Immature natural killer cell (primary cell): ENCODE results near the gene UTP3. TPM values are rescaled to one million over a fixed set of nuclear protein-coding genes. Genes with fewer than 3 reads are reported as not detected.
A peak's percentile ranks its signal among the peaks of the same experiment; 100 is the strongest.
"Not testable (repeated sequence)": the region's sequence is repeated elsewhere in the genome, so short reads cannot be mapped to it uniquely, and the experiment has no call there.

Experiments used
- DNase-seq, 3 donors: peaks; one replicate each; pipeline ENCODE4 v3.0.0; 2022; ENCODE audit warnings: mixed read lengths in 1 of 3
- H3K27ac Mint-ChIP-seq, 6 donors: one replicate each; pipeline ENCODE4 v1.8.0; 2020; ENCODE audit warnings: mixed read lengths in 6 of 6, mild to moderate bottlenecking in 5 of 6, inconsistent platforms in 4 of 6, moderate library complexity in 3 of 6
- H3K27me3 Mint-ChIP-seq, 3 donors: one replicate each; pipeline ENCODE4 v1.8.0; 2020 to 2021; ENCODE audit warnings: low read depth in 3 of 3, mild to moderate bottlenecking in 3 of 3, mixed read lengths in 3 of 3, moderate library complexity in 3 of 3, inconsistent platforms in 1 of 3
- H3K36me3 Mint-ChIP-seq, 3 donors: one replicate each; pipeline ENCODE4 v1.8.0; 2020; ENCODE audit warnings: mixed read lengths in 3 of 3, inconsistent platforms in 2 of 3, mild to moderate bottlenecking in 2 of 3
- H3K4me1 Mint-ChIP-seq, 2 donors: one replicate each; pipeline ENCODE4 v1.8.0; 2020; ENCODE audit warnings: inconsistent platforms in 2 of 2, mild to moderate bottlenecking in 2 of 2, mixed read lengths in 2 of 2, moderate library complexity in 1 of 2
- H3K4me3 Mint-ChIP-seq, 5 donors: one replicate each; pipeline ENCODE4 v1.8.0; 2020; ENCODE audit warnings: mild to moderate bottlenecking in 5 of 5, mixed read lengths in 5 of 5, inconsistent platforms in 3 of 5, moderate library complexity in 3 of 5
- H3K9me3 Mint-ChIP-seq, 6 donors: one replicate each; pipeline ENCODE4 v1.8.0; 2020; ENCODE audit warnings: mild to moderate bottlenecking in 6 of 6, mixed read lengths in 6 of 6, inconsistent platforms in 4 of 6, moderate library complexity in 3 of 6
- polyA plus RNA-seq, 3 donors: library from polyadenylated mRNA; unstranded; fragments of 300-500 nt; fragmentation: Illumina TruSeq; gene quantifications; one replicate each; pipeline ENCODE4 v1.2.3, GENCODE V29; 2021

The UTP3 gene
- polyA plus RNA-seq: 10 to 100 TPM in 1 of 3 donors, 1 to 10 TPM in 2; 6.2 to 17.6 (median 6.4) TPM

- H3K9me3 Mint-ChIP-seq: no peaks in the 10 kb centered on the region
- peaks cover 4 to 11% (median 9%) of the 10 kb centered on the region in 3 donors for H3K27me3 Mint-ChIP-seq
- H3K27ac Mint-ChIP-seq: peak within 1 kb of the TSS; percentile 91 to 98 (median 97)
- peaks cover 0 to 3% (median 0%) of the 10 kb centered on the region in 3 donors for H3K36me3 Mint-ChIP-seq
- peak within 1 kb of the TSS; percentile 89 to 99 (median 96) for H3K4me3 Mint-ChIP-seq
- H3K4me1 Mint-ChIP-seq: peaks cover 39 to 42% of the 10 kb centered on the region in 2 donors
- DNase-seq: peak; percentile 90
These were observed at the start of gene UTP3 for GRCh38 chr4:70687821-70688794. UTP3 (plus strand) TSS chr4:70688532; CDS start chr4:70688678, 146 bp downstream.

GRCh38 chr4:70640192-70640591, 48.1 kb upstream of the UTP3 start:
- no peaks in the 10 kb centered on the region for H3K36me3 Mint-ChIP-seq
- no peak for DNase-seq
- H3K4me3 Mint-ChIP-seq: no peak overlapping the region
- no peaks in the 10 kb centered on the region for H3K4me1 Mint-ChIP-seq
- H3K27ac Mint-ChIP-seq: no peak overlapping the region
- no peaks in the 10 kb centered on the region for H3K9me3 Mint-ChIP-seq
- peaks cover 2% of the 10 kb centered on the region in 3 donors for H3K27me3 Mint-ChIP-seq

- H3K9me3 Mint-ChIP-seq, DNase-seq, H3K4me1 Mint-ChIP-seq, H3K27me3 Mint-ChIP-seq, H3K36me3 Mint-ChIP-seq, H3K4me3 Mint-ChIP-seq, H3K27ac Mint-ChIP-seq: not testable (repeated sequence)
These were observed 37.6 kb upstream of the UTP3 start for GRCh38 chr4:70650741-70651140.

GRCh38 chr4:70651864-70652506, 36.3 kb upstream of the UTP3 start:
- DNase-seq: peak; percentile 7 to 28 (median 26)
- no peaks in the 10 kb centered on the region for H3K9me3 Mint-ChIP-seq
- H3K4me1 Mint-ChIP-seq: no peaks in the 10 kb centered on the region
- peaks cover 0 to 6% (median 3%) of the 10 kb centered on the region in 3 donors for H3K27me3 Mint-ChIP-seq
- no peaks in the 10 kb centered on the region for H3K36me3 Mint-ChIP-seq
- H3K27ac Mint-ChIP-seq: no peak overlapping the region
- no peak overlapping the region for H3K4me3 Mint-ChIP-seq

GRCh38 chr4:70654605-70655011, 33.7 kb upstream of the UTP3 start:
- H3K36me3 Mint-ChIP-seq: no peaks in the 10 kb centered on the region
- no peak overlapping the region for H3K27ac Mint-ChIP-seq
- H3K4me1 Mint-ChIP-seq: no peaks in the 10 kb centered on the region
- peaks cover 0 to 4% (median 3%) of the 10 kb centered on the region in 3 donors for H3K27me3 Mint-ChIP-seq
- no peaks in the 10 kb centered on the region for H3K9me3 Mint-ChIP-seq
- no peak for DNase-seq
- H3K4me3 Mint-ChIP-seq: no peak overlapping the region

GRCh38 chr4:70657326-70657725, 31.0 kb upstream of the UTP3 start:
- no peak overlapping the region for H3K4me3 Mint-ChIP-seq
- no peak overlapping the region for H3K27ac Mint-ChIP-seq
- no peaks in the 10 kb centered on the region for H3K36me3 Mint-ChIP-seq
- peaks cover 0 to 3% (median 1%) of the 10 kb centered on the region in 3 donors for H3K27me3 Mint-ChIP-seq
- no peaks in the 10 kb centered on the region for H3K4me1 Mint-ChIP-seq
- no peaks in the 10 kb centered on the region for H3K9me3 Mint-ChIP-seq
- no peak for DNase-seq

- no peaks in the 10 kb centered on the region for H3K36me3 Mint-ChIP-seq
- peaks cover 0 to 3% (median 1%) of the 10 kb centered on the region in 3 donors for H3K27me3 Mint-ChIP-seq
- H3K4me3 Mint-ChIP-seq: no peak overlapping the region
- H3K27ac Mint-ChIP-seq: no peak overlapping the region
- no peaks in the 10 kb centered on the region for H3K9me3 Mint-ChIP-seq
- H3K4me1 Mint-ChIP-seq: no peaks in the 10 kb centered on the region
- no peak for DNase-seq
These were observed 29.9 kb upstream of the UTP3 start for GRCh38 chr4:70658418-70658817.

GRCh38 chr4:70660106-70660505, 28.2 kb upstream of the UTP3 start:
- Mint-ChIP-seq H3K27ac (no peak overlapping the region), H3K4me3 (no peak overlapping the region), H3K36me3 (no peaks in the 10 kb centered on the region), H3K9me3 (no peaks in the 10 kb centered on the region), H3K4me1 (no peaks in the 10 kb centered on the region), H3K27me3 (peaks cover 0 to 2% (median 1%) of the 10 kb centered on the region in 3 donors)
- DNase-seq: no peak

- not testable (repeated sequence) for H3K36me3 Mint-ChIP-seq, H3K27me3 Mint-ChIP-seq, H3K27ac Mint-ChIP-seq, DNase-seq, H3K4me1 Mint-ChIP-seq, H3K4me3 Mint-ChIP-seq, H3K9me3 Mint-ChIP-seq
These were observed 26.9 kb upstream of the UTP3 start for GRCh38 chr4:70661309-70661922.

GRCh38 chr4:70666369-70666768, 22.0 kb upstream of the UTP3 start, which contains the start of gene JCHAIN:
JCHAIN (minus strand) TSS chr4:70666508; CDS start chr4:70666490, 18 bp downstream.
- no peak for DNase-seq
- Mint-ChIP-seq H3K4me1 (no peaks in the 10 kb centered on the region), H3K27ac (no peak within 1 kb of the TSS), H3K27me3 (peaks cover 0 to 4% (median 0%) of the 10 kb centered on the region in 3 donors), H3K36me3 (no peaks in the 10 kb centered on the region), H3K4me3 (no peak within 1 kb of the TSS), H3K9me3 (no peaks in the 10 kb centered on the region)

GRCh38 chr4:70667740-70668535, 20.4 kb upstream of the UTP3 start:
- no peak overlapping the region for H3K4me3 Mint-ChIP-seq

GRCh38 chr4:70670332-70671014, 17.9 kb upstream of the UTP3 start:
- H3K27me3 Mint-ChIP-seq: peaks cover 0 to 7% (median 0%) of the 10 kb centered on the region in 3 donors
- H3K4me3 Mint-ChIP-seq: no peak overlapping the region
- no peak for DNase-seq
- H3K4me1 Mint-ChIP-seq: no peaks in the 10 kb centered on the region
- no peak overlapping the region for H3K27ac Mint-ChIP-seq
- H3K9me3 Mint-ChIP-seq: no peaks in the 10 kb centered on the region
- peaks cover 0 to 3% (median 0%) of the 10 kb centered on the region in 3 donors for H3K36me3 Mint-ChIP-seq

More at GRCh38 chr4:70667740-70668535, 20.4 kb upstream of the UTP3 start:
- H3K4me1 Mint-ChIP-seq: no peaks in the 10 kb centered on the region
- no peaks in the 10 kb centered on the region for H3K9me3 Mint-ChIP-seq
- no peak overlapping the region for H3K27ac Mint-ChIP-seq
- no peak for DNase-seq
- peaks cover 0 to 7% (median 0%) of the 10 kb centered on the region in 3 donors for H3K27me3 Mint-ChIP-seq
- no peaks in the 10 kb centered on the region for H3K36me3 Mint-ChIP-seq

GRCh38 chr4:70671091-70671490, 17.2 kb upstream of the UTP3 start:
- Mint-ChIP-seq H3K27ac (no peak overlapping the region), H3K4me3 (no peak overlapping the region), H3K9me3 (no peaks in the 10 kb centered on the region), H3K4me1 (no peaks in the 10 kb centered on the region), H3K36me3 (peaks cover 0 to 3% (median 0%) of the 10 kb centered on the region in 3 donors), H3K27me3 (peaks cover 0 to 7% (median 0%) of the 10 kb centered on the region in 3 donors)
- DNase-seq: no peak
